IPS-18a (cell line): Measurements from ENCODE around the gene ACER3.
"Not testable (repeated sequence)": the region's sequence is repeated elsewhere in the genome, so short reads cannot be mapped to it uniquely, and the experiment has no call there.

Experiments used
- H3K27ac ChIP-seq: one replicate; pipeline ENCODE4 v1.5.1; 2013; ENCODE audit warnings: low read length
- H3K27me3 ChIP-seq: one replicate; pipeline ENCODE4 v1.6.1; 2013; ENCODE audit warnings: mild to moderate bottlenecking, low read length; ENCODE audit not compliant: control insufficient read depth, insufficient read depth
- H3K36me3 ChIP-seq: one replicate; pipeline ENCODE4 v1.6.1; 2013; ENCODE audit warnings: low read depth, low read length; ENCODE audit not compliant: control insufficient read depth
- H3K4me1 ChIP-seq: one replicate; pipeline ENCODE4 v1.6.1; 2013; ENCODE audit warnings: low read depth, low read length; ENCODE audit not compliant: control insufficient read depth
- H3K4me3 ChIP-seq: one replicate; pipeline ENCODE4 v1.5.1; 2013; ENCODE audit warnings: low read length
- H3K9ac ChIP-seq: one replicate; pipeline ENCODE4 v1.6.1; 2013; ENCODE audit warnings: mild to moderate bottlenecking, low read length, moderate library complexity
- H3K9me3 ChIP-seq: one replicate; pipeline ENCODE4 v1.6.1; 2013; ENCODE audit warnings: low read depth, low read length; ENCODE audit not compliant: control insufficient read depth

Gene ACER3

DNA sequence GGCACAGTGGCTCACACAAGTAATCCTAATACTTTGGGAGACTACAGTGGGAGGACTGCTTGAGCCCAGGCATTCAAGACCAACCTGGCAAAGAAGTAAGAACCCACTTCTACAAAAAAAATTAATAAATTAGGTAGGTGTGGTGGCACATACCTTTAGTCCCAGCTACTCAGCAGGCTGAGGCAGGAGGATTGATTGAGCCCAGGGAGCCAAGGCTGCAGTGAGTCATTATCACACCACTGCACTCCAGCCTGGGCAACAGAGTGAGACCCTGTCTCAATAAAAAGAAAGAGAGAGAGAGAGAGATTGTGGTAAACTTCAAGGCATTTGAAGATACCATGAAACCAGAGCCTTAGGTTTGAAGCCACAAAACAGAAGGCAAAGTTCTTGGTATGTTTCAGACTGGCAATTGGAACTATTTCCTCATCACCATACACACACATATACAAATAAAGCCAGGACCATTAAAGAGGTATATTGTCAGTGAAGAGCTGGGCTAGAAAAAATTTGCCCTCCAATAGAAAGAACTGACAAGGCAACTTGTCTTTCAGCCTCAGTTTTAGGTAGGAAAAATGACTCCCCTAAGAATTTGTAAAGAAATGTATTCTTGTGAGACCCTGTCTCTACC lies 148.9 kb downstream of the ACER3 start:
- Histone ChIP-seq H3K4me1 (no peaks in the 10 kb centered on the region), H3K27ac (no peak overlapping the region), H3K27me3 (no peaks in the 10 kb centered on the region)

DNA sequence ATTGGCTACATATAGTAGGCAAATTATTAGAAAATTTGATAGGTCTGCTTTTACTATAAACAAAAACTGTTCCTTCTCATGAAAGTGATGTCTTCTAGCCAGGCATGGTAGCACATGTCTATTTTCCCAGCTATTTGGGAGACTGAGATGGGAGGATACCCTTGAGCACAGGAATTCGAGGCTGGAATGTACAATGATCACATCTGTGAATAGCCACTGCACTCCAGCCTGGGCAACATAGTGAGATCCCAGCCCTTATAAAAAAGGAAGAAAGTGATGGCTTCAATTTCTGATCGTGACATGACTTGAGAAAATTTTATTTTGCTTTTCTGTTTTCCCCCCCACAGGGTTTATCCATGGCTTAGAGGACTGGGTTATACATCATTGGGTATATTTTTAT lies 154.0 kb downstream of the ACER3 start:
- no peaks in the 10 kb centered on the region for H3K9me3 ChIP-seq
- H3K27me3 ChIP-seq, result no peaks in the 10 kb centered on the region
- no peak overlapping the region for H3K9ac ChIP-seq
- H3K4me1 ChIP-seq, result no peaks in the 10 kb centered on the region
- H3K27ac ChIP-seq, result no peak overlapping the region
- H3K4me3 ChIP-seq, result no peak overlapping the region
- H3K36me3 ChIP-seq, result no peaks in the 10 kb centered on the region

More for the DNA sequence above, 148.9 kb downstream of the ACER3 start:
- Histone ChIP-seq H3K36me3 (no peaks in the 10 kb centered on the region), H3K9ac (no peak overlapping the region), H3K9me3 (no peaks in the 10 kb centered on the region), H3K4me3 (no peak overlapping the region)

- H3K4me3 ChIP-seq, H3K27me3 ChIP-seq, H3K4me1 ChIP-seq, H3K9ac ChIP-seq, H3K27ac ChIP-seq, H3K9me3 ChIP-seq, H3K36me3 ChIP-seq: not testable (repeated sequence)
Observed at GRCh38 chr11:77018396-77018924, 157.7 kb downstream of the ACER3 start.

DNA sequence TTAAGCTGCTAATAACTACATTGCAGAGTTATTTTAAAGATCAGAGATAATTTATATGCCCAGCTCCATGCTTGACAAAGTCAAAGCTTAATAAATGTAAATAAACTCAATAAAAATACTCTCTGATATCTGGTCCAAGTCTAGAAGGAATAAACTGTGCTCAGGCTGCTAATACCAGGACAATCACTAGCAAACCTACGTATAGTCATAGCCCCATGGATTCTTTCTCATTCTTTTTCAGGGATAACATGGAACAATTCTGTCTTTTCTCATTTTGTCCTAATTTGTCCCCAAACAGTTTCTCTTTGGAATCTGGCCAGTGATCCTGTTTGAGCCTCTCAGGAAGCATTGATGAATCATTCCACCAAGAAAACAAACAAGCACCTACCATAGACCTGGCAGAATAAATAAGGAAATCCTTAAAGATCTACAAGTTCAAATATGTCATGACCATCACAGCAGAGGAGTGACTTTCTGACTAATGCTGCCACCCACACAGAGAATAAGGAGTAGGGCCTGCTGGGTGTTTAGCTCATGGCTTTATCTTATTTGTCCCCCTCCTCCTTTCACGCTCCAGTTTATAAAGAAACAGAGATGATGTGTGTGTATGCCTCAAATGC lies 159.4 kb downstream of the ACER3 start:
- no peak overlapping the region for H3K9ac ChIP-seq
- H3K27me3 ChIP-seq, result no peaks in the 10 kb centered on the region
- H3K4me1 ChIP-seq, result peaks cover 8% of the 10 kb centered on the region
- no peak overlapping the region for H3K4me3 ChIP-seq
- H3K27ac ChIP-seq, result no peak overlapping the region
- H3K9me3 ChIP-seq, result no peaks in the 10 kb centered on the region
- H3K36me3 ChIP-seq, result no peaks in the 10 kb centered on the region

DNA sequence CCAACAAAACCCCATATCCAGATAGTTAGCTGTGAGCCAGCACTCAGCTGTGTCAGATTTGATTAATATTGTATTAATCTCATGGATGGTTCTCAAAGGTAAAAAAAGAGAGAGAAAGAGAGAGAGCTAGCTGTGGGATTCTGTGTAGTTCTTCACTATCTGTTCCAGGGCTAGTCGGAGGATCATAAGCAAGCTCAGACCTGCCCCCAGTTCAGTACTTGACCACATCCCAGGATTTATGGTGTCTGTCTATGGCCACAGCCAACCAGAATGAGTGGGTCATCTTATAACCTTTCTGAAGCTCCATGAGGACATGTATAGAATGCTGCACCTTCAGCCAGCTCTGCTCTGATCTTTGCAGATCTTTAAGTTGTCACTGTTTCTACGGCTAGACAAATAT lies 160.0 kb downstream of the ACER3 start:
- H3K27ac ChIP-seq, result no peak overlapping the region

GRCh38 chr11:77024745-77025144 lies 164.0 kb downstream of the ACER3 start:
- Histone ChIP-seq H3K27me3 (no peaks in the 10 kb centered on the region), H3K4me3 (no peak overlapping the region), H3K4me1 (peaks cover 8% of the 10 kb centered on the region), H3K27ac (no peak overlapping the region), H3K9ac (no peak overlapping the region), H3K36me3 (no peaks in the 10 kb centered on the region), H3K9me3 (no peaks in the 10 kb centered on the region)

More for the DNA sequence above, 160.0 kb downstream of the ACER3 start:
- Histone ChIP-seq H3K4me3 (no peak overlapping the region), H3K27me3 (no peaks in the 10 kb centered on the region), H3K9me3 (no peaks in the 10 kb centered on the region), H3K4me1 (peaks cover 8% of the 10 kb centered on the region), H3K36me3 (no peaks in the 10 kb centered on the region), H3K9ac (no peak overlapping the region)

GRCh38 chr11:77026221-77026620 lies 165.5 kb downstream of the ACER3 start:
- Histone ChIP-seq H3K4me1 (peaks cover 6% of the 10 kb centered on the region), H3K9me3 (no peaks in the 10 kb centered on the region), H3K9ac (no peak overlapping the region), H3K36me3 (no peaks in the 10 kb centered on the region), H3K27me3 (no peaks in the 10 kb centered on the region), H3K27ac (no peak overlapping the region), H3K4me3 (no peak overlapping the region)

GRCh38 chr11:77026743-77027142 lies 166.0 kb downstream of the ACER3 start:
- Histone ChIP-seq H3K36me3 (no peaks in the 10 kb centered on the region), H3K27ac (no peak overlapping the region), H3K4me3 (no peak overlapping the region)

DNA sequence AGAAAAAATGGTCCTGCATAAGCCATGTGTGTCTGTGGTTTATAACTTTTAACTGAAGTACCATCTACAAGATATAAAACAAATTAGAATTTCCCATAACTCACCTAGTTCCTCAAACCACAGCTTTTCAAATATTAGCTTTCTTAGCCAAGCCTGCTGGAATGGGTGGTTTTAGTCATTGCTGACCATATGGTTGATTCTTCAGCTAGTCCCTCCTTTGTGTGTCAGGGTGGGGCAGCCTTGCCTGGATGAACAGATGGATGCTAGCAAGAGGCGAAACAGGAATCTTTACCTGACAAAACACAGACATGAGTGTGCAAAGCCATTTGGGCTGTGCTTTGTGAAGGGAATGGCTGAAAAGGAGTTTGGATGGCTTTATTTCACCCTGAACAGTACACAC lies 166.6 kb downstream of the ACER3 start:
- Histone ChIP-seq H3K36me3 (no peaks in the 10 kb centered on the region), H3K4me3 (no peak overlapping the region), H3K27ac (no peak overlapping the region), H3K9me3 (no peaks in the 10 kb centered on the region), H3K27me3 (no peaks in the 10 kb centered on the region), H3K4me1 (no peaks in the 10 kb centered on the region), H3K9ac (no peak overlapping the region)

More at GRCh38 chr11:77026743-77027142, 166.0 kb downstream of the ACER3 start:
- Histone ChIP-seq H3K27me3 (no peaks in the 10 kb centered on the region), H3K9ac (no peak overlapping the region), H3K4me1 (peaks cover 1% of the 10 kb centered on the region), H3K9me3 (no peaks in the 10 kb centered on the region)

DNA sequence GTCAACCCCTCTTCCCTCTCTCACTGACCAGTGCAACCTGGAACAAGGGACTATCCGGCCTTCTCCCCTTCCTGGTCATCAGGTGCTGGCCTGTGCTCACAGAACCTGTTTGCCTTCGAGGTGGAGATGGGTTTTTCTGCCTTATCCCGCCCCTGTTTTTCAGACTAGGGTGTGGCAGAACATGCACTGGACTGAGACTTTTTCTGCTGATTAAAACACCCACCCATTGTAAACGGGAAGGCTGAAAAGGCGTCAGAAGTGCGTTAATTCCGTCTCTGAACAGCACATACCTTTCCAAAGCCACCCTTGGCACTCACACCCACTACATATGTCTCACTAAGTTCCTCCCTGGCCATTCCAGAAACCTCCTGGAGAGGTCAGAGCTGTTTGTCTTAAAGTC lies 169.1 kb downstream of the ACER3 start:
- Histone ChIP-seq H3K4me3 (no peak overlapping the region), H3K27me3 (no peaks in the 10 kb centered on the region), H3K27ac (no peak overlapping the region), H3K9me3 (no peaks in the 10 kb centered on the region), H3K4me1 (peaks cover 3% of the 10 kb centered on the region), H3K9ac (no peak overlapping the region), H3K36me3 (no peaks in the 10 kb centered on the region)

GRCh38 chr11:77030834-77031414 lies 170.2 kb downstream of the ACER3 start:
- H3K36me3 ChIP-seq, result no peaks in the 10 kb centered on the region
- H3K9me3 ChIP-seq, result no peaks in the 10 kb centered on the region
- peaks cover 3% of the 10 kb centered on the region for H3K4me1 ChIP-seq
- no peak overlapping the region for H3K9ac ChIP-seq
- H3K27me3 ChIP-seq, result no peaks in the 10 kb centered on the region
- H3K27ac ChIP-seq, result no peak overlapping the region
- H3K4me3 ChIP-seq, result no peak overlapping the region

DNA sequence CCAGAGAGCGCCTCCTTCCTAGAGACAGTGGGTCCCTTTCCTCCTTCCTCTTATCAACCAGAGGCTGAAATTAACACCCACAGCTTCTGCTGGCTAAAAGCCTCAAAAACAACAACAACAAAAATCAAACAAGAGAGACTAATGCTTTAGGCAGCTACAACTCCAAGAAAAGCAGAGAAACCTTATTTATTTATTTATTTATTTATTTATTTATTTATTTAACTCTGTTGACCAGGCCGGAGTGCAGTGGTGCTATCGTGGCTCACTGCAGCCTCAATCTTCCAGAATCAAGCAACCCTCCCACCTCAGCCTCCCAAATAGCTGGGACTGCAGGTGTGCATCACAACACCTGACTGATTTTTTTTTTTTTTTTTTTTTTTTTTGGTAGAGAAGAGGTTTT lies 170.9 kb downstream of the ACER3 start:
- Histone ChIP-seq H3K27me3 (no peaks in the 10 kb centered on the region), H3K36me3 (no peaks in the 10 kb centered on the region), H3K4me3 (no peak overlapping the region), H3K9me3 (no peaks in the 10 kb centered on the region), H3K4me1 (peaks cover 3% of the 10 kb centered on the region), H3K27ac (no peak overlapping the region), H3K9ac (no peak overlapping the region)
